Activated CD4-positive, alpha-beta T cell treated with anti-CD3 and anti-CD28 coated beads for 1 hour (primary cell): Measurements from ENCODE around the gene CDC42BPB.

Source experiments
- DNase-seq: peaks from one replicate; pipeline ENCODE4 v3.0.0-alpha.2; 2020

The CDC42BPB gene

GRCh38 chr14:102962111-102962627 is 95.2 kb downstream of the CDC42BPB start:
- no peak for DNase-seq

GRCh38 chr14:102958461-102958860 is 98.9 kb downstream of the CDC42BPB start:
- DNase-seq, result no peak

- DNase-seq, result no peak
Observed at GRCh38 chr14:102957222-102957621, 100.1 kb downstream of the CDC42BPB start.

- no peak for DNase-seq
Observed at GRCh38 chr14:102955636-102956408, 101.5 kb downstream of the CDC42BPB start.

- DNase-seq, result no peak
Observed at GRCh38 chr14:102954081-102954789, 103.1 kb downstream of the CDC42BPB start.

- DNase-seq, result no peak
Observed at GRCh38 chr14:102953100-102953499, 104.2 kb downstream of the CDC42BPB start.

GRCh38 chr14:102952276-102952675 is 105.1 kb downstream of the CDC42BPB start:
- no peak for DNase-seq

GRCh38 chr14:102951799-102952198 is 105.5 kb downstream of the CDC42BPB start:
- DNase-seq, result no peak

GRCh38 chr14:102951034-102951433 is 106.3 kb downstream of the CDC42BPB start:
- no peak for DNase-seq

- DNase-seq, result no peak
Observed at GRCh38 chr14:102949801-102950451, 107.4 kb downstream of the CDC42BPB start.

GRCh38 chr14:102949062-102949800 is 108.1 kb downstream of the CDC42BPB start:
- no peak for DNase-seq

- no peak for DNase-seq
Observed at GRCh38 chr14:102948698-102949061, 108.7 kb downstream of the CDC42BPB start.

- no peak for DNase-seq
Observed at GRCh38 chr14:102947321-102948103, 109.8 kb downstream of the CDC42BPB start.

- no peak for DNase-seq
Observed at GRCh38 chr14:102945346-102946130, 111.8 kb downstream of the CDC42BPB start.

GRCh38 chr14:102944448-102945330 is 112.7 kb downstream of the CDC42BPB start:
- no peak for DNase-seq

GRCh38 chr14:102943979-102944378 is 113.4 kb downstream of the CDC42BPB start:
- DNase-seq, result no peak

- DNase-seq, result no peak
Observed at GRCh38 chr14:102943454-102943853, 113.9 kb downstream of the CDC42BPB start.

GRCh38 chr14:102942069-102942468 is 115.3 kb downstream of the CDC42BPB start:
- DNase-seq, result no peak

GRCh38 chr14:102941419-102942011 is 115.8 kb downstream of the CDC42BPB start:
- DNase-seq, result no peak
